SH-SY5Y (cell line): ENCODE data around the gene LIX1.

Source experiments
- GATA2 ChIP-seq: IDR thresholded peaks from 2 replicates; pipeline ENCODE4 v1.6.1; 2011; ENCODE audit warnings: mild to moderate bottlenecking, low read depth, low read length
- GATA3 ChIP-seq: IDR thresholded peaks from 2 replicates; pipeline ENCODE4 v1.6.1; 2011; ENCODE audit warnings: low read depth, mild to moderate bottlenecking, low read length, moderate library complexity

GRCh38 chr5:97135868-97136267 is 6.5 kb downstream of the LIX1 start:
- TF ChIP-seq GATA3 (no peak), GATA2 (no peak)
